ENCODE measurements around the gene MBD3L1.

DNA sequence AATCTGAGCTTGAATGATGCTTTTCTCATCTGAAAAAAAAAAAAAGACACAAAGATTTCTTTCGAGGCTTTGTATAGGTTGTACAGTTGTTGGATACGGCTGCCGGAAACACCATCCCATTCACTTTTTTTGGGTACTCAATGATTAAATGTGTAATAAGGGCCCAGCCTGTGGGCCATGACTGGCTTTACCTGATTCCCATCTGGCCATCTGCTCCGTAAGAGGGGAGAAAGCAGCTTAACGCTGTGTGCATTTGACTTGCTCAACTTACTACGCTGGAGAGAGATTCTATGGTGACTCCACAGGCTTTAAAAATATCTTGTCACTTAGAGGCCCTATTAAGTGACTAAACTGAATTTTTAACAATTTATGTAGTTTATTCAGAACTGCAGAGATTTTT, 804 bp upstream of the MBD3L1 start:
- TF ChIP-seq, protein P1, sequence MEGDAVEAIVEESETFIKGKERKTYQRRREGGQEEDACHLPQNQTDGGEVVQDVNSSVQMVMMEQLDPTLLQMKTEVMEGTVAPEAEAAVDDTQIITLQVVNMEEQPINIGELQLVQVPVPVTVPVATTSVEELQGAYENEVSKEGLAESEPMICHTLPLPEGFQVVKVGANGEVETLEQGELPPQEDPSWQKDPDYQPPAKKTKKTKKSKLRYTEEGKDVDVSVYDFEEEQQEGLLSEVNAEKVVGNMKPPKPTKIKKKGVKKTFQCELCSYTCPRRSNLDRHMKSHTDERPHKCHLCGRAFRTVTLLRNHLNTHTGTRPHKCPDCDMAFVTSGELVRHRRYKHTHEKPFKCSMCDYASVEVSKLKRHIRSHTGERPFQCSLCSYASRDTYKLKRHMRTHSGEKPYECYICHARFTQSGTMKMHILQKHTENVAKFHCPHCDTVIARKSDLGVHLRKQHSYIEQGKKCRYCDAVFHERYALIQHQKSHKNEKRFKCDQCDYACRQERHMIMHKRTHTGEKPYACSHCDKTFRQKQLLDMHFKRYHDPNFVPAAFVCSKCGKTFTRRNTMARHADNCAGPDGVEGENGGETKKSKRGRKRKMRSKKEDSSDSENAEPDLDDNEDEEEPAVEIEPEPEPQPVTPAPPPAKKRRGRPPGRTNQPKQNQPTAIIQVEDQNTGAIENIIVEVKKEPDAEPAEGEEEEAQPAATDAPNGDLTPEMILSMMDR (conservative IDR thresholded peaks at IDR 0.05; ENCODE audit: low read length): no peak
- TF ChIP-seq EZH2phosphoT487 (IDR thresholded peaks at IDR 0.05; ENCODE audit: borderline replicate concordance, low read depth, low read length): no peak
